NCI-H460 (cell line): ENCODE results near the gene GRXCR2. TPM values are rescaled to one million over a fixed set of nuclear protein-coding genes. Genes with fewer than 3 reads are reported as not detected.
"Not testable (repeated sequence)": the region's sequence is repeated elsewhere in the genome, so short reads cannot be mapped to it uniquely, and the experiment has no call there.

ENCODE experiments used
- DNase-seq: peaks from one replicate; pipeline ENCODE4 v3.0.0-alpha.2; 2016; ENCODE audit warnings: low read depth; ENCODE audit errors: extremely low read depth
- polyA plus RNA-seq: library from polyadenylated mRNA; depleted of rRNA; stranded (reverse); fragments of >200 nt; gene quantifications from 2 replicates; pipeline ENCODE4 v1.2.3, GENCODE V29; 2014; cell fraction: nucleus; rRNA removed
- total RNA-seq: library from RNA; depleted of rRNA; stranded (reverse); fragments of >200 nt; shearing (Covaris generic); gene quantifications from 2 replicates; pipeline ENCODE4 v1.2.3, GENCODE V29; 2014; rRNA removed

The GRXCR2 gene, protein sequence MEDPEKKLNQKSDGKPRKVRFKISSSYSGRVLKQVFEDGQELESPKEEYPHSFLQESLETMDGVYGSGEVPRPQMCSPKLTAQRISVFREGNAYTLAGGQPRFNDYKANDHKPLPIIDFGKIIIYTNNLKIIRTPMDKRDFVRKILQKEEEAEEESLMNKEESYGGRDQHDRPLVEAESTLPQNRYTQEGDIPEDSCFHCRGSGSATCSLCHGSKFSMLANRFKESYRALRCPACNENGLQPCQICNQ
- not detected in 2 replicates for total RNA-seq
- polyA plus RNA-seq = not detected in 2 replicates

DNA sequence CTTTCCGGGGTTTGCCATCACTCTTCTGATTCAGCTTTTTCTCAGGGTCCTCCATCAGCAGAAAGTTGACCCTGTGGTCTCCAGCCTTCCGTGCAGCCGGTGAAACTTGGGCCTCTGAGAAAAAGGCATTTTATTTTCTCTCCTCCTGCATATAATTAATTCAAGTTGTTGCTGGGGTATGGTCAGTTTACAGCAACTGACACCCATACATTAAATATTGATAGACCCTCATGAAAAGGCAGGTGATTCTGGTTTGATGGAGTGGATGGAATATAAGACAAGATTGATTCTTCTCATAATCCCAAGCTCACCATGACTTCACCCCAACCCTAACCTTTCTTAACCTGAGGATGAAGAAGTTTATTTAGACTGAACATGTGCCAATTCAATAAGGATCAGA, at the start of gene GRXCR2:
TSS of gene GRXCR2 (minus strand) at position 101 of the 400 bp plus-strand sequence. CDS start at position 55, 46 bp downstream.
- no peak for DNase-seq

GRCh38 chr5:145922059-145922458, 49.2 kb upstream of the GRXCR2 start:
- no peak for DNase-seq

GRCh38 chr5:145921211-145921610, 48.4 kb upstream of the GRXCR2 start:
- DNase-seq = no peak

DNA sequence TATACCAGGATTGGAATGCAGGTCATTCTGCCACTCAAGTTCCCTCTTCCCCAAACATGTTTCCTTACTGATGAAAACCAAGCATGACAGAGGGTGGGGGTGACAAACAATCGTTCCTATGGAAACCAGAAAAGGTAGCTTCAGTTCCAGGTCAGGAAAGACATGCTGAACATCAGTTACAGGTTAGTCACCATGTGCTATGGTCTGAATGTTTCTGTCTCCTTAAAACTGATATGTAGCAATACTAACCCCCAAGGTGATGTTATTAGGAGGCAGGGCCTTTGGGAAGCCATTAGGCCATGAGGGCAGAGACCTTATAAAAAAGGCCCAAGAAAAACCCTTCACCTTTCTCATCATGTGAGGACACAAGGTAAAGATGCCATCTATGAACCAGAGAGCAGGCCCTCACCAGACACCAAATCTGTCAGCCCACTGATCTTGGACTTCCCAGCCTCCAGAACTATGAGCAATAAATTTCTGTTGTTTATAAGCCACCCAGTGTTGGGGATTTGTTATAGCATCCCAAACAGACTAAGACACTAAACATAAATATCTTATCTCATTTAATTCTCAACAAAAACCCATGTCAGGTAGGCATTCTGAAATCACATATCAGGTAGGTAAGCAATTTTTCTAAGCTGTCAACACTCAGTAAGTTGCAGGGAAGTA, 47.9 kb upstream of the GRXCR2 start:
- DNase-seq = no peak

GRCh38 chr5:145919413-145919812, 46.6 kb upstream of the GRXCR2 start:
- no peak for DNase-seq

DNA sequence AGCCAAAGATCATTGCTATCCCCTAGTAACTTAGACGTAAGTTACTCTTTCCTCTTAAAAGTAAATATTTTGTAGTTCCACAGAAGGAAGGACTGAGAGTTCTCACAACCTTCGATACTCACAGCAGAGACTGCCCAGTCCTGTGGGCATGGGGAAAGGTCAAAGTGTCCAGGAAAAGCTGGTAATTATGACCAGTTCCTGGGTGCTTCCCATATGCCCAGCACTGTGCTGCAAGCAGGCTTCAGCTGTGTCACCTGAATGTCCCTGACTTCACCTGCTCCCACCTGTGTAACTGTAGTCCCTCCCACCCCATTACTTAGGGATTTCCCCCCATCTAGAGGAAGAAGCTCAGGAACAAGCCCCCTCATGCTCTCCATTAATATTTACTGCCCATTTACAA, 45.6 kb upstream of the GRXCR2 start:
- no peak for DNase-seq

DNA sequence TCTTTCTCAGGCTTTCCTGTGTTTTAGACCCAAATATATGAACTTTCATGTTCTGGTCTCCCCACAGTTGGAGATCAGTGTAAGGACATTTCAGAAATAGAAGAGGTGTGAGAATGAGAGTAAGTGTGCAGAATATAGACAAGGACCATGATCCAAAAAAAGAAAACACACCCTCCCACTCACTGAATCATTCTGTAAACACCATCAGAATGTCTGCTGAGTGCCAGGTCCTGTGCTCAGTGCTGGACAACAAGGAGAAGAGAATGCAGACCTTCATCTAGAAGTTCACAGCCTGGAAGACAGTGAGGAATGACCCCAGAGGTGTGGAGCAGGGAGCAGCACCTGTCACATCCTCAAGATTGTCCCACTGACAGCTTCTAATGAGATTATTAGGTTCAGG, 44.5 kb upstream of the GRXCR2 start:
- DNase-seq = no peak

- no peak for DNase-seq
Observed at GRCh38 chr5:145915970-145916638, 43.3 kb upstream of the GRXCR2 start.

DNA sequence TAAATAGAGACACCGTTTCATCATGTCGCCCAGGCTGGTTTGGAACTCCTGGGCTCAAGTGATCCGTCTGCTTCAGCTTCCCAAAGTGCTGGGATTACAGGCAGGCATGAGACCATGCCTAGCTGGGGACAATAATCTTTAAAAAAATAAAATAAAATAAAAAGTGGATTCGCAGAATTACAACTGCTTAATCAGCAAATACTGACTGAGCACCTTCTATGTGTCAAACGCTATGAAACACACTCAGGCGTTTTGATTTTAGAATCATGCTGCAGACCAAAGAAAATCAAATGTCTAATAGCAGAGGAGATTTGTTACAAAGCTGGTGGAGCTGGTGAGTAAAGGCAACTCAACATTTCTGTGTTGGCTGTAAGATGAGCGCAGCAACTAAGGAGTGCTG, 40.9 kb upstream of the GRXCR2 start:
- no peak for DNase-seq

- DNase-seq = no peak
Observed at GRCh38 chr5:145912594-145912993, 39.8 kb upstream of the GRXCR2 start.

- no peak for DNase-seq
Observed at GRCh38 chr5:145912019-145912418, 39.2 kb upstream of the GRXCR2 start.

- no peak for DNase-seq
Observed at GRCh38 chr5:145911164-145911563, 38.4 kb upstream of the GRXCR2 start.

DNA sequence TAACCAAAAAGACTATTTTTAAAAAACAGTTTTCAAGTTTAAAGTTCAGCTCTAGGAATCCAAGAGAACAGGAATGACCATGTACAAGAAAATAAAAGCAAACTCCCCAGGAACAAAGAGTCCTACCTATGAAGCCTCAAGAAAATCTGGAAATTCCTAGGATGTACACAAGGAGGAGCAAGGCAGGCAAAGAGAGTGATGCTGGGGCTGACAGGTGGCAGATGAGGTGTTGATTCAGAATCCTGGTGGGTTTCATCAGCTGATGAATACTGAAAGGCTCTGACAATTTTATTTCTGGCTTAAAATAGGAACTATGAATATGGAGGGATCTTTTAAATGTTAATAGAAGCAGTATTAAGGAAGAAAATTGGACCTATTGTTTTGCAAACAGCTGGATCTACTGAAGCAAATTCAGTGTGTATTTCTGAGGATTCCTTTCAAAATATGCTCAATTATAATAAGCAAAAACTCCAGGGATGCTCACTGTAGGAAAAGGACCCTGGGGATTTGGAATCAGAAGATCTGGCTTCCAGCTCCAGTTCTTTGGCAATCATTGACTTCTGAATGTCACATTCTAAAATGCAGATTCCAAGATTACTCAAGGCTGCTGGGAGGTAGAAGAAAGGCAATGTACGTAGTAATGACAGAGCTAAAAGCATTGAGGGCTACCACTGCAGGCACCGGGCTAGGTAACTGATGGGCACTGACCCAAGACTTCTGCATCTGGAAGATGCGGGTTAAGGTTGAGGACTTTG, 35.6 kb upstream of the GRXCR2 start:
- no peak for DNase-seq

- no peak for DNase-seq
Observed at GRCh38 chr5:145906401-145906800, 33.6 kb upstream of the GRXCR2 start.

GRCh38 chr5:145904743-145905142, 31.9 kb upstream of the GRXCR2 start:
- DNase-seq = no peak

DNA sequence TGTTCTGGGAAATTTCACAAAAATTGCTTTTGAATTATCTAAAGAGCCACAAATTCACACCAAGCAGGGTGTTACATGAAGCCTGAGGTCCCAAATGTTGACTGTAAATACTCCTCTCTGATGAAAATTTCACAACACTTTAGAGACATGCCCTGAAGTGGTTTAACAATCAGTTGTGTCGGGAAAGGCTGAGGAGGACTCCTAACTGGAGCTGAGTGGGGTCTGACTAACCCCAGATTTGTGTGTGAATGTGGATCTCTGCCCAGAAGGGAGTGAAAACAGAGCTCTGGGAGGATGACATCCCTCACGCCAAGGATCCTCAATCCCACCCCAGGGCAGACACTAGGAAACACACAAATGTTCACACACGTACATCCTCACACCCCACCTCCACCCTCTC, 31.1 kb upstream of the GRXCR2 start:
- DNase-seq = no peak

DNA sequence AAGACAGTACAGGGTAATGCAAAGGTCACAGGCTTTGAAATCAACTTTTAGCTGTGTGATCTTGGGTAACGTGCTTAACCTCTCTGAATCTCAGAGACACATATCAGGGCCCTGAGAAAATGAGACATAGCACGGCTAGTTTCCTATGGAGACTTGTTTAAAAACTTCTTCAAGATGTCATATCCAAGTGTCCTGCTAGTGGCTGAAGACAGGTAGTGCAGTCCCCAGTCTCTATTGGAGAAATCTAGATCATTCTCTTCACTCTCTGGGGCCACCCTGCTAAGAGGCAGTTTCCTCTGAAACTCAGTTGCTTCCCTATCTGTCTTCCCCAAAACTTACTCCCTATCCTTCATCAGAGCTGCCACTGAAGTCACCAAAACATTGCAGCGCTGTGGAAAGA, 30.3 kb upstream of the GRXCR2 start:
- no peak for DNase-seq

GRCh38 chr5:145902421-145902820, 29.6 kb upstream of the GRXCR2 start:
- DNase-seq = no peak

DNA sequence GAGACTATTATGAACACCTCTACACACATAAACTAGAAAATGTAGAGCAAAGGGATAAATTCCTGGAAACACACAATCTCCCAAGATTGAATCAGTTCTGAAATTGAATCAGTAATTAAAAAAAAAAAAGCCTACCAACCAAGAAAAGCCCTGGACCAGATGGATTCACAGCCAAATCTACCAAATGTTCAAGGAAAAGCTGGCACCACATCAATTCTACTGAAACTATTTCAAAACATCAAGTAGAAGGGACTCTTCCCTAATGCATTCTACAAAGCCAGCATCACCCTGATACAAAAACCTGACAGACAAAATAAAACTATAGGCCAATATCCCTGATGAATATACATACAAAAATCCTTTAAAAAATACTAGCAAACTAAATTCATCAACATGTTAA, 25.4 kb upstream of the GRXCR2 start:
- DNase-seq = no peak

DNA sequence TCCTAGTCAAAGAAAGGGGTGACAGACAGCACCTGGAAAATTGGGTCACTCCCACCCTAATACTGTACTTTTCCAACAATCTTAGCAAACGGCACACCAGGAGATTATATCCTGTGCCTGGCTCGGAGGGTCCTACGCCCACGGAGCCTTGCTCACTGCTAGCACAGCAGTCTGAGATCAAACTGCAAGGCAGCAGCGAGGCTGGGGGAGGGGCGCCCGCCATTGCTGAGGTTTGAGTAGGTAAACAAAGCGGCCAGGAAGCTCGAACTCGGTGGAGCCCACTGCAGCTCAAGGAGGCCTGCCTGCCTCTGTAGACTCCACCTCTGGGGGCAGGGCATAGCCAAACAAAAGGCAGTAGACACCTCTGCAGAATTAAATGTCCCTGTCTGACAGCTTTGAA, 18.6 kb upstream of the GRXCR2 start:
- DNase-seq = not testable (repeated sequence)

DNA sequence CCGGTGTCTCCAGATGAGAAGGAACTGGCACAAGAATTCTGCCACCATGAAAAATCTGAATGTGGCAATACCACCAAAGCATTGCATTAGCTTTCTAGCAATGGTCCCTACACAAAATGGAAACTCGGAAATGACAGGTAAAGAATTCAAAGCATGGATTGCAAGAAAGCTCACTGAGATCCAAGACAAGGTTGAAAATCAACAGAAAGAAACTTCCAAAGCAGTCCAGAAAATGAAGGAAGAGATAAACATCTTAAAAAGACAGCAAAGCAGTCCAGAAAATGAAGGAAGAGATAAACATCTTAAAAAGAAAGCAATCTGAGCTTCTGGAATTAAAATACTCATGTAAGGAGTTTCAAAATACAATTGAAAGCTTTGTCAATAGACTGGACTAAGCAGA, 16.8 kb upstream of the GRXCR2 start:
- DNase-seq = no peak
